ENCODE results near the gene RGPD5.
"Not testable (repeated sequence)": the region's sequence is repeated elsewhere in the genome, so short reads cannot be mapped to it uniquely, and the experiment has no call there.

GRCh38 chr2:109761043-109761454 lies 33.1 kb upstream of the RGPD5 start:
- TF ChIP-seq, protein P1, sequence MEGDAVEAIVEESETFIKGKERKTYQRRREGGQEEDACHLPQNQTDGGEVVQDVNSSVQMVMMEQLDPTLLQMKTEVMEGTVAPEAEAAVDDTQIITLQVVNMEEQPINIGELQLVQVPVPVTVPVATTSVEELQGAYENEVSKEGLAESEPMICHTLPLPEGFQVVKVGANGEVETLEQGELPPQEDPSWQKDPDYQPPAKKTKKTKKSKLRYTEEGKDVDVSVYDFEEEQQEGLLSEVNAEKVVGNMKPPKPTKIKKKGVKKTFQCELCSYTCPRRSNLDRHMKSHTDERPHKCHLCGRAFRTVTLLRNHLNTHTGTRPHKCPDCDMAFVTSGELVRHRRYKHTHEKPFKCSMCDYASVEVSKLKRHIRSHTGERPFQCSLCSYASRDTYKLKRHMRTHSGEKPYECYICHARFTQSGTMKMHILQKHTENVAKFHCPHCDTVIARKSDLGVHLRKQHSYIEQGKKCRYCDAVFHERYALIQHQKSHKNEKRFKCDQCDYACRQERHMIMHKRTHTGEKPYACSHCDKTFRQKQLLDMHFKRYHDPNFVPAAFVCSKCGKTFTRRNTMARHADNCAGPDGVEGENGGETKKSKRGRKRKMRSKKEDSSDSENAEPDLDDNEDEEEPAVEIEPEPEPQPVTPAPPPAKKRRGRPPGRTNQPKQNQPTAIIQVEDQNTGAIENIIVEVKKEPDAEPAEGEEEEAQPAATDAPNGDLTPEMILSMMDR (IDR thresholded peaks at IDR 0.05; ENCODE audit: insufficient read depth, low read depth, low read length), result not testable (repeated sequence)
- TF ChIP-seq EZH2 (IDR thresholded peaks at IDR 0.05; ENCODE audit: insufficient read depth, low read length), result not testable (repeated sequence)
